Stimulated activated CD4-positive, alpha-beta T cell treated with anti-CD3 and anti-CD28 coated beads, Interleukin-12 subunit alpha, Interleukin-12 subunit beta, amount 100 ng/mL, for 4 hours (primary cell): ENCODE data around the gene TCF7L2.

Source experiments
- DNase-seq: peaks from one replicate; pipeline ENCODE4 v3.0.0-alpha.2; 2020

The TCF7L2 gene

DNA sequence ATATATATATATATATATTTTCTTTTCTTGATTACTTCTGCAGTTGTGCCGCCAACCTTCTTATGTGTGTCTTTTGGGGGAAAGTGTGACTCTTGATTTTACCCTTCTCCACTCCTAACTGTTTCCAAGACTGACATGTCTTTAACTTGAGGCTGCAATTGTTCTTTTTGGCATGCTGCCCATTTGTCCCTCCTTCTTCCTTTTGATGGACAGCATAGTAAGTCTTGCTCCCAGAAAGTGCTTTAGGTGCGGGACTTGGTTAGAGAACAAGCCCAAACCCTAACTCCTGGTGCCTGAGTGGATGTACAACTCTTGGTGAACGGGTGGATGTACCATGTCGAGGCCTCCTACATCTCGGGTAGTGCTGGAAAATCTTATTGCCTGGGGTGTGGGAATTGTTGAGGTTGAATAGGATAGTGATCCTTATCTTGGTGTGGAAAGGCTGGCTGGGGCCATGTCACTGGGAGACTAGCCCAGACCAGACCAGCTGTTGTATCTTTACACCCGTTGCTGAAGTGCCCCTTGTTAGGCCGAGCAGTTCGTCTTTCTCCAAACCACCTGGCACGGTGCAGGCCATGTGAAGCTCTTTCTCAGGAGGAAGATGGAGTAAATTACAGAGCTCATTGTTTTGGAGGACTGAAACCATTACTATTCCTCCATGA, 16.3 kb downstream of the TCF7L2 start:
- DNase-seq: no peak

GRCh38 chr10:112967200-112967599, 17.2 kb downstream of the TCF7L2 start:
- no peak for DNase-seq

DNA sequence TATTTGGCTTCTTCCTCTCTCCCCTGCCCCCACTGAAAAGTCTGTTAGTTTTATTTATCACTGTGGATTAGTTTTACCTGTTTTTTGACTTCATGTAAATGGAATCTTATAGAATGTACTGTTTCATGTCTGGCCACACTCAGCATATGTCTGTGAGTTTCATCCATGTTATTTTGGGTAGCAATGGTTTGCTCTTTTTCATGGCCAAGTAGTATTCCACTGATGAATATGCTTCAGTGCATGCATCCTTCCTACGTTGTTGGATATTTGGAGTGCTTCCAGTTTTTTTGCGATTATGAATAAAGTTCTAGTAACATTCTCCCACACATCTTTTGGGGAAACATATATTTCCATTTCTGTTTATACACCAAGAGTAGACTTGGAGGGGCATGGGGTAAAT, 19.1 kb downstream of the TCF7L2 start:
- DNase-seq: no peak

DNA sequence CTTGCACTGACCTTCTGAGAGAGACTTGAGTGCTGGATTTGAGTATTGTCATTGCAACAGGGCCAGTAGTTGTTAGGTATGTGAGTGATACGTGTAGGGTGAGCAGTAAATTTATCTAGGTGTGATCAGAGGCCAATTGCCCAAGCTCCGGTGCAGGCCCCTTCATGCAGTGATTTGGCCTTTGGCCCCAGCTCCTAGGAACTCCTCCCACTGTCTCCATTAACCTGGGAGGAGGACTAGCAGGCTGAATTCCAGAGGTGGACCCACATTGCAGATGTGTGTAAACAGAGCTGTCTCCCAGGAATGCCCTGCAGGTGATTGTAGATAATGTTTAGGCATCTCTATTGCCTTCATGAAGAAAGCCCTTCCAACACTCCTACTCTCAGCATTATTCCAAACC, 19.5 kb downstream of the TCF7L2 start:
- DNase-seq: no peak

DNA sequence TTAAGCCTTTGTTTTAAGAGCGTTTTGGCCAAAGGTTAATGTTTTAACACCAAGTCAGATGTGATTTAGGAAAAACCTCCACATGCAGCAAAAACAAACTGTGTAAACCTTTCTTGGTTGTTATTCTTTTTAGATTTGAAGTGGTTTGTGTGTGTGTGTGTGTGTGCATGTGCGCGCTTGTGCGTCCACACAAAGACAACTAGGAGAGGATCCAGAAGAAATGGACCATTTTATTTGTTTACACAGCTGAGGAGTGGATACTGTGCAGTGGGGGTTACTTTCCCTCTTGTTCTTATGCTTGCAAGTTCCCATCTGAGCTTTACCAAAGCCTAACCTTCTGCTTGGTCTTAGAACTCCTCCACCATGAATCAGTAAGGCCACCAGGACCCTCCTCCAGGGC, 20.0 kb downstream of the TCF7L2 start:
- DNase-seq: no peak

GRCh38 chr10:112972606-112973005, 22.6 kb downstream of the TCF7L2 start:
- no peak for DNase-seq

DNA sequence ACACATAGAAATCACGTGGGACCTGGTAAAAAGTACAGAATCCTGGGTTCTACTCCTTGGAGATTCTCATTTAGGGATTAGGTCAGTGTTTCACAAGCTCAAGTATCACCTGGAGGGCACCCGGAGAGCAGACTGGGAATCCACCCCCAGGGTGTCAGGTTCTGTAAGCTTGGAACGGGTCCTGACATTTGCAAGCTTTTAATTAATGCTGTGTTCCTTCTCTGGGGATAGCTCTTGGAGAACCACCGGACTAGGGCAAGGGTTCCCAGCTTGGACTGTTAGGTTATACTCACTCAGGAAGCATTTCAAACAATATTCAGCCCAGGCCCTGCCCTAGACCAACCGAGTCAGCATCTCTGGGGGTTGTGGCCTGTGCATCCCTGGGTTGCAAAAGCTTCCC, 23.0 kb downstream of the TCF7L2 start:
- DNase-seq: no peak

DNA sequence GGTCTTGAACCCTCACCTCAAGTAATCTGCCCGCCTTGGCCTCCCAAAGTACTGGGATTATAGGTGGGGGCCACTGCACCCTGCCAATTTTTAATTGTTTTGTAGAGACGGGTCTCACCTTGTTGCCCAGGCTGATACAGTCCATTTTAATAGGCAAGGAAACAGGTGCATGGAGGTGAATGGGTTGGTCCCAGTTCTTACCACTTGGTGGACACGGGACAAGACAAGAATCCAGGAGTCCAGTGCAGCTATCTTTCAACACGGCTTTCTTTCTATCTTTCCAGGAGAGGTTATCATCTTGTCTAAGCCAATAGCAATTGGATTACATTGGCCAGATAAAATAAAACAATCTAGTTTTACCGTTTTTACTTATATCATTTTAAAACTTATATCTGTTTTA, 23.8 kb downstream of the TCF7L2 start:
- no peak for DNase-seq

- DNase-seq: no peak
Observed at GRCh38 chr10:112977426-112977898, 27.4 kb downstream of the TCF7L2 start.

DNA sequence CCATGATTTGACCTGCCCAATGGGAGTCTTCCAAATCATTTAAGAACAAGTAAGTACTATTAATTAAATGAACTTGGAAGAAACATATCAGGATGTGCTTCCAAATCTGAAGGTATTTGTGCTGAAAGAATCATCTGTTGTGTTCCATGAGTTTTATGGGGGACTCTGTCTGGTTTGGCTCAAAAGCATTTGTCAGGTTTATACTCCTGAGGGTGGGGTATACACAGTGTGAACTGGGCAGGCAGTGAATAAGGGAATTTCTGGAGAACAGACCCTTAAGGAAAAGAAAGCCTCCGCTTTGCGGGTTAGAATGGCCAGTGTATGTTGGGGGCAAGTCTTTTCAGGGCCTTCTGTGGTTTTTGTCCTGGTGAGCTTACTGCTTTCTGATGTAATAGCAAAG, 29.9 kb downstream of the TCF7L2 start:
- DNase-seq: no peak

- DNase-seq: no peak
Observed at GRCh38 chr10:112980937-112981336, 30.9 kb downstream of the TCF7L2 start.

GRCh38 chr10:112981553-112981952, 31.5 kb downstream of the TCF7L2 start:
- DNase-seq: no peak

DNA sequence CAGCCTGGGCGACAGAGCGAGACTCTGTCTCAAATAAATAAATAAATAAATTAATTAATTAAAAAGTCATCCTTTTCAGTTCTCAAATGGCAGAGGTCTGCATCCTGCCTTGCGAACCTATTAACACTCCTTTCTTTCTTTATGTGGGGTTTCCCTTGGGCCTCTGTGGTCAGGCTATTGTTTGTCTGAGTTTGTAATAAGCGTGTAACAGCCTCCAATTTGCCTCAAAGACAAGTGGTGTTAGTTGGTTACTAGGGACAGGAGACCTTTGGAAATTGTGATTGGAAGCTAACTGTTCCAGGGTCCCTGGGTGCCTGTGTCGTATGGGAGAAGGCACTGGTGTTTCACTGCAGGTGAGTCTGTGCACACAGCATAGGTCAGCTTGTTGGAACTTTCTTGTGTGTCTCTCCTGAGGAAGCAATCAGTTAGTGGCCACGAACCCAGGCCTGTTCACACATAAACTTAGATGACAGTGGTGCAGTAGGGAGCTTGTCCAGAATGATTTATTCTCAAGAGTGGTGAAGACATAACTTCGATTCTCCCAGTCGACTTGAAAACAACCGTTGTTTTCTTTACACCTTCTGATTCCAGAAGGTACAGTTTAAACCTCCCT, 33.5 kb downstream of the TCF7L2 start:
- DNase-seq: no peak

- no peak for DNase-seq
Observed at GRCh38 chr10:112984756-112985155, 34.7 kb downstream of the TCF7L2 start.

DNA sequence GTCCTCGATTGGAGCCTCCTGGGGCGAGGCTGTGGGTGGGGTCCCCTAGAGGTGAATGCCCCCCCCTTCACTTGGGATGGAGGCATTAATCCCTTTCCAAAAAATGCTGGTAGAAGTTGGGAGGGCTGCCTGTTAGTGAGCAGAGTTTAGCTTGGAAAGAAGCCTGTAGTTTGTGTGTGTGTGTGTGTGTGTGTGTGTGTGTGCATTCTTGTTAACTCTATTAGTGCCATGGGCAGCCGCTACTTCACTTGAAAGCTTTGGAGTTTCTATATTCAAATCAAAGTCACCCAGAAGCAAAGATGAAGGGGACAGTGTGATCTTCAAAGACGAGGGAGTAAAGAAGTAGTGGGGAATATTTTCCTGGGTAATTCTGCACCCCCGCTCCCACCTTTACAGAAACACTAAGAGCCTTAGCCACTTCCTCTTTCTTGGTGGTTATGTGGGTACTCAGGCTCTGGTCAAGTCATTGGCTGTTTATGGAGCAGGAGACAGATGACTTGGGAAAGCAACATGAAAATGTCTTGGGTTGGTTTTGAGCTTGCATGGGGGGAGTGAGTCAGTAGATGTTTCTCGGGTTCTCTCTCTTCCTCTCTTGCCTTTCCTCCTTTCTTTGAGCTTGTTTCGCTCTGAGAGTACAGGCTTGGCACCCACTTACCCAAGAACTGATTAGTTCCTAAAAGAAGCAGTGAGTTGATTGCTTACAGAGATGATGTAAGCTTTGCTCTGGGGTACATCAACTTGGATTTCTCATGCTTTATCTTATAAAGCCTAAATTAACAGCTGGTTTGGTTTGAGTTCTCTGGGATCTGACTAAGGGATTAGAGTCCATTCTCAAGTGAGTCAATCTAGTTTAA, 35.9 kb downstream of the TCF7L2 start:
- DNase-seq: no peak

DNA sequence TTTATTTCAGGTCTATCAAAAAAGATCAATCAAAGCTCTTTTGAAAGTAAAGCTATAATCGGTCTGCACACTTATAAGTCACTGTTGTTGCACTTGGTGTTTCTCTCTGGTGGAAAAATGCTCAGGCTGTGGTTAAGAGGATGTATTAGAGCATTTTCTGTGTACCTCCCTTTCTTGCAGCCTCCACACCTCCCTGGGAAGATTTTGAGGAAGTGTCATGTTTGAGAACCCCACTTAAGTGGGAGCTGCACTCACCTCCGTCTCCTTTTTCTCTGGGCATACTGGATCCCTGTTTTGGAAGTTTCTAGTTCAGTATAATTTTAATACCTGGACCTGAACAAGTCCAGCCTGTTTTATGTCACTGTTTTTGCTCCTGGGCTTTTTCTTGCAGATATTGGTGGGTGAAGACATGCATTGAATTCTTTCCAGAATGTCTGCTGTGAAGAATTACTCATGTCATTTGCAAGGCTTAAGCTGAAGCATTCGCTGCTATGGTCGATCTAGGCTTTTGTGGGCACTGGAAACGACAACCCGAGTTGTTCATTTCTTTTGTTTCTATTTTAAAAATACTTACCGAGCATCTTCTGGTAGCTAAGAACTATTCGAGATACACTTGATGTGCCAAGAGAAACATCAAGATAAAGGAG, 36.6 kb downstream of the TCF7L2 start:
- DNase-seq: no peak

DNA sequence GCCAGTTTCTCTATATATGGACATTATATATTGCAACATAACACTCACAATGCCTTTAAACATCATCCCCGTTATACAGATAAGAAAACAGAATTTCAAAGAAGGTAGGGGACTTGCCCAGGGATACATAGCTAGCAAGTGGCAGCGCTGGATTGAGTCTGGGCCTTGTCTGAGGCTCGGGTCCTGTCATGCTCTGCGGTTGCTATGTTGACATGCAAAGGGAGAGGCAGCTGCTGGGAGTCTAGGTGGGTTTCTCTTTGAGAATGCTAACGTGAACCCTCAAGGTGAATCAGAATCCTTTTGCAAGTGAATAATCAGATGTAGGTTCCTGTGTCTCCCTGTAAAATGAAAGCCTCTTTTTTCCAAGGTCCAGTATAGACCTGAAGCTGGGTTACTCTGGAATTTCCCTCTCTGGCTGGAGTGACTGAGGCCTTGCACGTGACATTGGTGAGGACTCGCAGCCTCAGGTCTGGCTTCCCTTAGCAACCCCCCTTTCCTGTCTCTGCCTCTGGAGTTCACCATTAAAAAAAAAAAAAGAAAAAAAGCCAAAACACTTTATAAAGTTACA, 38.9 kb downstream of the TCF7L2 start:
- no peak for DNase-seq

- DNase-seq: no peak
Observed at GRCh38 chr10:112989826-112990225, 39.8 kb downstream of the TCF7L2 start.

DNA sequence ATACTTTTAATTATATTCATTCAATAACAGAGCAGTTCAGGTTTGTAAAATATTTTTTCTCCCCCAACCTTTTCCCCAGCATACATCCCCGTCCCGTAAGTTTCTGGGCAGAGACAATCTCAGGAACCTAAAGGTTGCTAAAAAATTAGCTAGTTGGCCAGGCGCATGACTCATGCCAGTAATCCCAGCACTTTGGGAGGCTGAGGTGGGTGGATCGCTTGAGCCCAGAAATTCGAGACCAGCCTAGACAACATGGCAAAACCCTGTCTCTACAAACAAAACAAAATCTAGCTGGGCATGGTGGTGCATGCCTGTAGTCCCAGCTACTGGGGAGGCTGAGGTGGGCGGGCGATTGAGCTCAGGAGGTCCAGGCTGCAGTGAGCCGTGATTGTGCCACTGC, 40.2 kb downstream of the TCF7L2 start:
- no peak for DNase-seq

GRCh38 chr10:112991888-112992491, 41.9 kb downstream of the TCF7L2 start:
- no peak for DNase-seq

DNA sequence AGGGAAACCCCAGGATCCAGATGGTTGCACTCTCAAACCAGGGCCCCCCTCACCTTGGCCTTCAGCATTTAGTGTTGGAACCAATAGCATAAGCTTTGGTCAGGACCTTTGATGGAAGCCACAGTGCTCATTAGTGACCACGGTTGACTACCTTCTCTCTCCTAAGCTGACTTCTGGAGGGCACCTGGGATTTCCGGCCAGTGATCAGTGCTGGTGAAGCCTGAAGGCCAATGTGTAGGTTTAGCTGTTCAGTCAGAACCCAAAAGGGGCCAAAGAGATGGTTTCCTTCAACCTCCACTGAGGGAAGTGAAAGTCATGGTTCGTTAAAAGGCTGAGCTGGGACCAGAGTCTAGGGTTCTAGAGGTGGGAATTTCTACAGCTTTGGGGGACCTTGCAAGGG, 46.4 kb downstream of the TCF7L2 start:
- no peak for DNase-seq

DNA sequence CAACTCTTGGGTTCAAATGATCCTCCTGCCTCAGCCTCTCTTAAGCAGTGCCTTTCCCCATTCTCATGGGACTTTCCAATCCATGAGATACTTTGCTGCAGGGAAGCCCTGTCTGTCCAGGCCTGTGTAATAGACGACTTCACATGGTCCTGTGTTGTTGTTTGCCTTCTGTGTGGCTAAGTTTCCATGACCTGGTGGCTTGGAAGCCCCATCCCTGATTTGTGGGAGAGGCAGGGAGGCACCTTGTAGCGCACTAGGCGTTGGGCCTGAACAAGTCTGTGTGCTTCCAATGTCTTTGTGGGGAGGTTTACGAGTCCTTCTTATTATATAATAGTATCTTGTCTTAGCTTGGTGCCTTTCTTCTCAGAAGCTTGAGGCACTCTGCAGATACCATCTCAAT, 49.1 kb downstream of the TCF7L2 start:
- no peak for DNase-seq

GRCh38 chr10:113000442-113000841, 50.4 kb downstream of the TCF7L2 start:
- no peak for DNase-seq
